Measurements from ENCODE around the gene SPOP.

DNA sequence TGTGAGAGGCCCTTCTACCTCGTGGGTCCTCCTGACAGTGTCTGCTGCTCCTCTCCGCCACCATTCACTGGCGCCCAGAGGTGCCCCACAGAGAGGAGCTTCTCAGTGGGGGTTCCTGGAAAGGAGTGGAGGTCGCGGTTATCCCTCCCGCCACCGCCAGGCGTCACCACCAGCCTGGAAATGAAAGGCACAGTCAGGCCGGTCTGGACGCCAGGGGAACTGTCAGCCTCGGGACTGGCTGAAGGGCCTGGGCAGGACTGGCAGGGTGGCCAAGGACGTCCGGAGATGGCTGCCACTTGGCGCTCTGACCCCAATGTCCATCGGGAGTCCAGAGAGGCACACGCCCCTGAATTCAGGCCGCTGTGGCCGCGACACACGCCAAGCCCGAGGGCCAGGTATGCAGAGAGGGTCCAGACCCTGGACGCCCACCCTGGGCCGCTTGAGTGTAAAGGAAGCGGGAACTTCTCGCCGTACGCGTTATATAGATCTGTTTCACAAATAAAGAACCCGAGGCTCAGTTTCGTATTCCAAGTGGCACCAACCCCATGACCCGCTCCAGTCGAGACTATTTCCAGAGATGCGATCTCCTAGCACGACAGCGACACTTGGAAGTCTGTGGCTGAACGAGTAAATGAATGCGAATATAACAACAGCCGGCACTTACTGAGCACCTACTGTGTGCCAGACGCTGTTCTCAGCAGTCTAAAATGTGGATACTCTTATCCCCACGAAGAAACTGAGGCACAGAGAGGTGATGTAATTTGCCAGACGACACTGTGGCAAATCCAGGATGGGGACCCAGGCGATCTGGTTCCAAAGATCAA lies 109.8 kb downstream of the SPOP start:
- TF ChIP-seq, protein P1, sequence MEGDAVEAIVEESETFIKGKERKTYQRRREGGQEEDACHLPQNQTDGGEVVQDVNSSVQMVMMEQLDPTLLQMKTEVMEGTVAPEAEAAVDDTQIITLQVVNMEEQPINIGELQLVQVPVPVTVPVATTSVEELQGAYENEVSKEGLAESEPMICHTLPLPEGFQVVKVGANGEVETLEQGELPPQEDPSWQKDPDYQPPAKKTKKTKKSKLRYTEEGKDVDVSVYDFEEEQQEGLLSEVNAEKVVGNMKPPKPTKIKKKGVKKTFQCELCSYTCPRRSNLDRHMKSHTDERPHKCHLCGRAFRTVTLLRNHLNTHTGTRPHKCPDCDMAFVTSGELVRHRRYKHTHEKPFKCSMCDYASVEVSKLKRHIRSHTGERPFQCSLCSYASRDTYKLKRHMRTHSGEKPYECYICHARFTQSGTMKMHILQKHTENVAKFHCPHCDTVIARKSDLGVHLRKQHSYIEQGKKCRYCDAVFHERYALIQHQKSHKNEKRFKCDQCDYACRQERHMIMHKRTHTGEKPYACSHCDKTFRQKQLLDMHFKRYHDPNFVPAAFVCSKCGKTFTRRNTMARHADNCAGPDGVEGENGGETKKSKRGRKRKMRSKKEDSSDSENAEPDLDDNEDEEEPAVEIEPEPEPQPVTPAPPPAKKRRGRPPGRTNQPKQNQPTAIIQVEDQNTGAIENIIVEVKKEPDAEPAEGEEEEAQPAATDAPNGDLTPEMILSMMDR (conservative IDR thresholded peaks at IDR 0.05): peak; percentile 97
- no peak for TF ChIP-seq ZFX (IDR thresholded peaks at IDR 0.05)

Data from C4-2B (cell line).